HCT116 (cell line): ENCODE results near the gene PTPRJ. TPM values are rescaled to one million over a fixed set of nuclear protein-coding genes. Genes with fewer than 3 reads are reported as not detected.

Source experiments
- ATAC-seq: fragments of 200-7000 bp; cut with Tn5 transposase; 2 replicates; pipeline ENCODE4 v1.9.1; 2020; ENCODE audit warnings: mild to moderate bottlenecking, moderate library complexity
- BruUV-seq: library from RNA; stranded (reverse); fragments of 400-500 nt; replicated peaks from 2 replicates; lab custom pipeline; 2021; lab: Mats Ljungman, UMichigan
- CTCF ChIA-PET: fragments of 300-600 bp; sonication (Branson Sonifier 250); formaldehyde crosslinking; loops from one replicate; lab custom pipeline; 2021; ENCODE audit warnings: antibody characterized with exemption; lab: Charles Lee
- POLR2A ChIA-PET: fragments of 300-600, 350-600 bp; sonication (Branson Sonifier 250); formaldehyde crosslinking; loops from one replicate; lab custom pipeline; 2021; ENCODE audit warnings: antibody characterized with exemption; lab: Charles Lee
- RAD21 ChIA-PET, 2 experiments: fragments of 300-600 bp; sonication (Branson Sonifier 250); formaldehyde crosslinking; loops; one replicate each; lab custom pipeline; 2023; ENCODE audit warnings: low total read pairs in 2 of 2; ENCODE audit not compliant: uncharacterized antibody in 2 of 2, unreplicated experiment in 2 of 2, low non-redundant PET in 1 of 2; lab: Charles Lee
- DNase-seq: peaks from one replicate; pipeline ENCODE4 v3.0.0-alpha.2; 2010; ENCODE audit warnings: low read depth, low spot score
- H2AFZ ChIP-seq: fragments of 200-600 bp; shearing (Covaris generic), sonication (generic); 2 replicates; pipeline ENCODE4 v1.6.1; 2017; ENCODE audit warnings: low read depth, mixed run types, mixed read lengths, antibody characterized with exemption, low read length; ENCODE audit not compliant: poor library complexity, severe bottlenecking
- H3K27ac ChIP-seq: 2 replicates; pipeline ENCODE4 v1.5.1; 2012; ENCODE audit warnings: low read depth, low read length
- H3K27me3 ChIP-seq: fragments of 200-600 bp; sonication (generic); 2 replicates; pipeline ENCODE4 v1.6.1; 2016; ENCODE audit warnings: mixed run types, low read length, mixed read lengths; ENCODE audit not compliant: insufficient read depth
- H3K36me3 ChIP-seq, 2 experiments: fragments of 200-500 bp in 1 of 2; fragments of 200-600 bp in 1 of 2; sonication (Bioruptor generic) in 1 of 2; sonication (generic) in 1 of 2; 2 replicates each; pipeline versions ENCODE4 v1.5.1 to v1.6.1; 2014 to 2016; ENCODE audit warnings: low read length in 2 of 2, inconsistent platforms in 1 of 2, mixed read lengths in 1 of 2, mixed run types in 1 of 2; ENCODE audit not compliant: insufficient read depth in 2 of 2, control insufficient read depth in 1 of 2
- H3K4me1 ChIP-seq, 2 experiments: fragments of 200-600 bp in 1 of 2; sonication (generic) in 1 of 2; 2 replicates each; pipeline versions ENCODE4 v1.5.1 to v1.6.1; 2012 to 2017; ENCODE audit warnings: low read length in 2 of 2, inconsistent platforms in 1 of 2, mild to moderate bottlenecking in 1 of 2, mixed read lengths in 1 of 2, mixed run types in 1 of 2, moderate library complexity in 1 of 2; ENCODE audit not compliant: insufficient read depth in 2 of 2, control insufficient read depth in 1 of 2
- H3K4me2 ChIP-seq: fragments of 200-600 bp; sonication (generic); 2 replicates; pipeline ENCODE4 v1.6.1; 2017; ENCODE audit warnings: mixed run types, low read length, mixed read lengths
- H3K4me3 ChIP-seq, 2 experiments: fragments of 200-600 bp in 1 of 2; sonication (generic) in 1 of 2; replicated peaks in 1 of 2; 2 replicates each; pipeline ENCODE4 v1.5.1; 2011 to 2016; ENCODE audit warnings: low read length in 2 of 2, control low read depth in 1 of 2, low read depth in 1 of 2, mild to moderate bottlenecking in 1 of 2, mixed read lengths in 1 of 2, mixed run types in 1 of 2
- H3K79me2 ChIP-seq: fragments of 200-600 bp; sonication (generic); 2 replicates; pipeline ENCODE4 v1.6.1; 2017; ENCODE audit warnings: mild to moderate bottlenecking, mixed run types, low read length, moderate library complexity, mixed read lengths; ENCODE audit not compliant: insufficient read depth
- H3K9ac ChIP-seq: fragments of 200-600 bp; sonication (generic); 2 replicates; pipeline ENCODE4 v1.6.1; 2016; ENCODE audit warnings: low read length, mixed read lengths
- H3K9me2 ChIP-seq: fragments of 200-600 bp; sonication (generic), shearing (Covaris generic); 2 replicates; pipeline ENCODE4 v1.6.1; 2017; ENCODE audit warnings: mixed run types, mild to moderate bottlenecking, moderate library complexity; ENCODE audit not compliant: insufficient read depth
- H3K9me3 ChIP-seq, 2 experiments: fragments of 200-500 bp in 1 of 2; fragments of 200-600 bp in 1 of 2; sonication (Bioruptor generic) in 1 of 2; sonication (generic) in 1 of 2; 2 replicates each; pipeline ENCODE4 v1.6.1; 2014 to 2017; ENCODE audit warnings: low read length in 2 of 2, mixed read lengths in 2 of 2, inconsistent platforms in 1 of 2, low read depth in 1 of 2, mild to moderate bottlenecking in 1 of 2, mixed run types in 1 of 2, moderate library complexity in 1 of 2; ENCODE audit not compliant: control insufficient read depth in 1 of 2, insufficient read depth in 1 of 2
- H4K20me1 ChIP-seq: fragments of 200-600 bp; sonication (generic), shearing (Covaris generic); 2 replicates; pipeline ENCODE4 v1.6.1; 2017; ENCODE audit warnings: mixed run types, mild to moderate bottlenecking, moderate library complexity; ENCODE audit not compliant: insufficient read depth
- CBX3 ChIP-seq: IDR thresholded peaks from 2 replicates; pipeline ENCODE4 v1.6.1; 2012; ENCODE audit warnings: low read depth
- EZH2phosphoT487 ChIP-seq: fragments of 200-600 bp; IDR thresholded peaks from 2 replicates; pipeline ENCODE4 v1.6.1; 2018; ENCODE audit warnings: antibody characterized with exemption, borderline replicate concordance
- FOSL1 ChIP-seq: IDR thresholded peaks from 2 replicates; pipeline ENCODE4 v1.6.1; 2012; ENCODE audit warnings: low read depth
- POLR2A ChIP-seq: IDR thresholded peaks from 2 replicates; pipeline ENCODE4 v1.7.0; 2011; ENCODE audit warnings: borderline replicate concordance; ENCODE audit not compliant: insufficient read depth, insufficient read length; ENCODE audit errors: extremely low read depth
- ZNF274 ChIP-seq: fragments of 200-500 bp; sonication (Bioruptor generic); IDR thresholded peaks from 2 replicates; pipeline ENCODE4 v1.6.1; 2014; ENCODE audit warnings: mild to moderate bottlenecking, low read depth, low read length, inconsistent platforms
- intact Hi-C: fragments of 100-400 bp; cut with micrococcal nuclease; formaldehyde crosslinking; loops from 2 replicates; pipeline ENCODE4 v1.10.0; 2022
- total RNA-seq: library from RNA; stranded (reverse); gene quantifications from one replicate; pipeline ENCODE4 v1.2.1, GENCODE V29; 2021; ENCODE audit not compliant: unreplicated experiment
- TF ChIP-seq, protein P1 (sequence below): IDR thresholded peaks from 2 replicates; pipeline ENCODE4 v1.6.1; 2012

PTPRJ gene
- total RNA-seq, 1 experiment from 2014 or later: 19.1 TPM

- H3K27ac ChIP-seq: no peak overlapping the region
- ChIA-PET CTCF (no interaction called here), POLR2A (no interaction called here), RAD21 (no interaction called here)
- no peak for TF ChIP-seq FOSL1
- TF ChIP-seq POLR2A: no peak
- no peaks in the 10 kb centered on the region for H3K9me3 ChIP-seq
- DNase-seq (no peak), ATAC-seq (no peak)
- H3K27me3 ChIP-seq: no peaks in the 10 kb centered on the region
- intact Hi-C loops: no loop called here
- H3K36me3 ChIP-seq: no peaks in the 10 kb centered on the region
- peaks cover 16 to 29% of the 10 kb centered on the region in 2 experiments; a peak in 3 of 4 replicates for H3K4me1 ChIP-seq
- BruUV-seq: no TSS peak
- H3K9ac ChIP-seq: no peak overlapping the region
- no peak overlapping the region for H3K4me3 ChIP-seq
- no peak overlapping the region for H3K4me2 ChIP-seq
- no peaks in the 10 kb centered on the region for H4K20me1 ChIP-seq
- H3K79me2 ChIP-seq: peaks cover 6% of the 10 kb centered on the region; the same call in 1 of the 2 replicates
- H3K9me2 ChIP-seq: no peaks in the 10 kb centered on the region
- H2AFZ ChIP-seq: no peak overlapping the region
These were observed 52.4 kb downstream of the PTPRJ start for GRCh38 chr11:48032721-48033120.

GRCh38 chr11:48033918-48034341 is 53.6 kb downstream of the PTPRJ start:
- Histone ChIP-seq H3K9me3 (no peaks in the 10 kb centered on the region), H3K36me3 (no peaks in the 10 kb centered on the region), H3K79me2 (peaks cover 6% of the 10 kb centered on the region; the same call in 1 of the 2 replicates), H3K4me3 (no peak overlapping the region), H3K4me2 (no peak overlapping the region), H3K4me1 (peaks cover 15 to 35% of the 10 kb centered on the region in 2 experiments; a peak in 3 of 4 replicates), H3K9me2 (no peaks in the 10 kb centered on the region), H3K27me3 (no peaks in the 10 kb centered on the region), H3K9ac (no peak overlapping the region), H3K27ac (no peak overlapping the region), H2AFZ (no peak overlapping the region), H4K20me1 (no peaks in the 10 kb centered on the region)
- RAD21 ChIA-PET: no interaction called here
- ATAC-seq (no peak), DNase-seq (no peak)
- POLR2A ChIA-PET: no interaction called here
- BruUV-seq: no TSS peak
- intact Hi-C loops: no loop called here
- TF ChIP-seq CBX3: no peak
- TF ChIP-seq, protein P1, sequence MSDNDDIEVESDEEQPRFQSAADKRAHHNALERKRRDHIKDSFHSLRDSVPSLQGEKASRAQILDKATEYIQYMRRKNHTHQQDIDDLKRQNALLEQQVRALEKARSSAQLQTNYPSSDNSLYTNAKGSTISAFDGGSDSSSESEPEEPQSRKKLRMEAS: no peak
- no peak for TF ChIP-seq ZNF274
- no peak for TF ChIP-seq EZH2phosphoT487
- CTCF ChIA-PET: no interaction called here
